Peyer's patch (tissue), 4 donors: ENCODE results near the gene KLF16.

Source experiments
- CTCF ChIP-seq, 6 experiments: fragments of 450-650 bp in 4 of 6; fragments of 200-600 bp in 2 of 6; sonication (generic) in 1 of 6; IDR thresholded peaks; one replicate each; pipeline ENCODE4 v1.5.1; 2017 to 2019; ENCODE audit warnings: antibody characterized with exemption in 6 of 6, mild to moderate bottlenecking in 3 of 6, moderate library complexity in 1 of 6
- POLR2A ChIP-seq, 2 donors: fragments of 450-650 bp; IDR thresholded peaks; one replicate each; pipeline ENCODE4 v1.5.1; 2017; ENCODE audit warnings: antibody characterized with exemption in 2 of 2, mild to moderate bottlenecking in 2 of 2, moderate library complexity in 2 of 2

GRCh38 chr19:1843646-1844394 is 19.6 kb downstream of the KLF16 start:
- TF ChIP-seq POLR2A (IDR thresholded peaks at IDR 0.05) (no peak), CTCF (IDR thresholded peaks at IDR 0.05) (no peak)
